HepG2 (cell line): ENCODE results near the gene RAB1B. TPM values are rescaled to one million over a fixed set of nuclear protein-coding genes. Genes with fewer than 3 reads are reported as not detected.

Source experiments
- ATF5 ChIP-seq: sonication (generic); formaldehyde crosslinking; IDR thresholded peaks from 2 replicates; pipeline ENCODE4 v1.4.0; 2020; ENCODE audit warnings: mild to moderate bottlenecking, low read depth, missing genetic modification reagents
- ESRRA ChIP-seq: sonication (generic); formaldehyde crosslinking; IDR thresholded peaks from 2 replicates; pipeline ENCODE4 v1.5.1; 2020; ENCODE audit warnings: mild to moderate bottlenecking, low read depth, missing genetic modification reagents
- GATAD1 ChIP-seq: IDR thresholded peaks from 2 replicates; pipeline ENCODE4 v1.6.1; 2016; ENCODE audit warnings: missing genetic modification reagents, missing compliant biosample characterization
- HOXA9 ChIP-seq: sonication (generic); formaldehyde crosslinking; IDR thresholded peaks from 2 replicates; pipeline ENCODE4 v1.8.1; 2022; ENCODE audit warnings: missing genetic modification reagents, mild to moderate bottlenecking, moderate library complexity, borderline replicate concordance
- KAT7 ChIP-seq: IDR thresholded peaks from 2 replicates; pipeline ENCODE4 v1.6.1; 2018; ENCODE audit warnings: borderline replicate concordance, missing compliant biosample characterization
- MBD4 ChIP-seq: IDR thresholded peaks from 2 replicates; pipeline ENCODE4 v1.6.1; 2012; ENCODE audit warnings: low read length, inconsistent platforms, borderline replicate concordance
- MYPOP ChIP-seq: sonication (generic); formaldehyde crosslinking; IDR thresholded peaks from 2 replicates; pipeline ENCODE4 v1.8.1; 2023; ENCODE audit warnings: mild to moderate bottlenecking, moderate library complexity, missing genetic modification reagents
- PHB2 ChIP-seq: fragments of 450-650 bp; IDR thresholded peaks from 2 replicates; pipeline ENCODE4 v1.6.1; 2018; ENCODE audit not compliant: partially characterized antibody
- POLR2A ChIP-seq, 2 experiments: IDR thresholded peaks; 2 replicates each; pipeline ENCODE4 v1.6.1; 2011; ENCODE audit warnings: low read depth in 2 of 2, low read length in 2 of 2, mild to moderate bottlenecking in 1 of 2, moderate library complexity in 1 of 2; ENCODE audit not compliant: insufficient read depth in 1 of 2
- ZBTB10 ChIP-seq: sonication (generic); formaldehyde crosslinking; IDR thresholded peaks from 2 replicates; pipeline ENCODE4 v1.4.0; 2020; ENCODE audit warnings: missing genetic modification reagents, borderline replicate concordance
- ZBTB20 ChIP-seq: sonication (generic); formaldehyde crosslinking; IDR thresholded peaks from 2 replicates; pipeline ENCODE4 v1.8.1; 2023; ENCODE audit warnings: missing genetic modification reagents, low read depth, mild to moderate bottlenecking, borderline replicate concordance
- ZFP90 ChIP-seq: sonication (generic); formaldehyde crosslinking; IDR thresholded peaks from 2 replicates; pipeline ENCODE4 v1.8.0; 2022; ENCODE audit warnings: missing genetic modification reagents, mild to moderate bottlenecking, inconsistent platforms, borderline replicate concordance
- ZMYM3 ChIP-seq: sonication (generic); formaldehyde crosslinking; IDR thresholded peaks from 2 replicates; pipeline ENCODE4 v1.5.1; 2020; ENCODE audit warnings: mild to moderate bottlenecking, missing genetic modification reagents
- ZNF180 ChIP-seq: sonication (generic); formaldehyde crosslinking; IDR thresholded peaks from 2 replicates; pipeline ENCODE4 v1.4.0; 2020; ENCODE audit warnings: low read depth, missing genetic modification reagents, borderline replicate concordance
- ZNF234 ChIP-seq: sonication (generic); formaldehyde crosslinking; conservative IDR thresholded peaks from 2 replicates; pipeline ENCODE4 v1.5.1; 2020; ENCODE audit warnings: mild to moderate bottlenecking, missing genetic modification reagents
- ZNF274 ChIP-seq: sonication (generic); formaldehyde crosslinking; IDR thresholded peaks from 2 replicates; pipeline ENCODE4 v1.5.1; 2020; ENCODE audit warnings: mild to moderate bottlenecking, missing genetic modification reagents
- ZNF552 ChIP-seq: sonication (generic); formaldehyde crosslinking; IDR thresholded peaks from 2 replicates; pipeline ENCODE4 v1.9.0; 2022; ENCODE audit warnings: missing genetic modification reagents, mild to moderate bottlenecking, borderline replicate concordance
- ZNF556 ChIP-seq: sonication (generic); formaldehyde crosslinking; IDR thresholded peaks from 2 replicates; pipeline ENCODE4 v1.4.0; 2020; ENCODE audit warnings: mild to moderate bottlenecking, missing genetic modification reagents, borderline replicate concordance
- ZNF572 ChIP-seq: sonication (generic); formaldehyde crosslinking; IDR thresholded peaks from 2 replicates; pipeline ENCODE4 v1.5.1; 2020; ENCODE audit warnings: mild to moderate bottlenecking, missing genetic modification reagents
- polyA plus RNA-seq, 8 experiments: library from polyadenylated mRNA; depleted of rRNA in 3 of 8; stranded (reverse) in 7 of 8; unstranded in 1 of 8; fragments of >200 nt; fragmentation: Illumina TruSeq in 4 of 8; extraction: Trizol in 4 of 8; gene quantifications; 2 replicates each; pipeline versions ENCODE4 v1.2.1 to v1.2.3, GENCODE V29; 2011 to 2016; ENCODE audit warnings: low read depth in 4 of 8, missing spikeins in 1 of 8, mixed read lengths in 1 of 8; ENCODE audit not compliant: insufficient read depth in 1 of 8
- total RNA-seq, 5 experiments: library from RNA; depleted of rRNA; stranded (reverse); fragments of >200 nt; fragmentation: Illumina TruSeq; extraction: Trizol; gene quantifications; 2 replicates each; pipeline ENCODE4 v1.2.3, GENCODE V29; 2016; ENCODE audit warnings: low read depth in 1 of 5
- TF ChIP-seq, protein P1 (sequence below): sonication (generic); formaldehyde crosslinking; IDR thresholded peaks from 2 replicates; pipeline ENCODE4 v1.4.0; 2020; ENCODE audit warnings: missing genetic modification reagents
- TF ChIP-seq, protein P2 (sequence below): sonication (generic); formaldehyde crosslinking; IDR thresholded peaks from 2 replicates; pipeline ENCODE4 v1.4.0; 2020; ENCODE audit warnings: missing genetic modification reagents, mild to moderate bottlenecking, borderline replicate concordance

Gene RAB1B
- total and polyA plus RNA-seq, 2 of the 13 experiments (the other 11 are each of a cell fraction or from before 2014, with no cell fraction given), result 77.9 to 87.9 TPM

GRCh38 chr11:66311965-66312548 is 43.6 kb downstream of the RAB1B start (continued):
- TF ChIP-seq, protein P1, sequence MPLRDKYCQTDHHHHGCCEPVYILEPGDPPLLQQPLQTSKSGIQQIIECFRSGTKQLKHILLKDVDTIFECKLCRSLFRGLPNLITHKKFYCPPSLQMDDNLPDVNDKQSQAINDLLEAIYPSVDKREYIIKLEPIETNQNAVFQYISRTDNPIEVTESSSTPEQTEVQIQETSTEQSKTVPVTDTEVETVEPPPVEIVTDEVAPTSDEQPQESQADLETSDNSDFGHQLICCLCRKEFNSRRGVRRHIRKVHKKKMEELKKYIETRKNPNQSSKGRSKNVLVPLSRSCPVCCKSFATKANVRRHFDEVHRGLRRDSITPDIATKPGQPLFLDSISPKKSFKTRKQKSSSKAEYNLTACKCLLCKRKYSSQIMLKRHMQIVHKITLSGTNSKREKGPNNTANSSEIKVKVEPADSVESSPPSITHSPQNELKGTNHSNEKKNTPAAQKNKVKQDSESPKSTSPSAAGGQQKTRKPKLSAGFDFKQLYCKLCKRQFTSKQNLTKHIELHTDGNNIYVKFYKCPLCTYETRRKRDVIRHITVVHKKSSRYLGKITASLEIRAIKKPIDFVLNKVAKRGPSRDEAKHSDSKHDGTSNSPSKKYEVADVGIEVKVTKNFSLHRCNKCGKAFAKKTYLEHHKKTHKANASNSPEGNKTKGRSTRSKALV (CRISPR knock-in tag), result peak; percentile 66
- TF ChIP-seq ZNF556 (CRISPR knock-in tag), result peak; percentile 45; the same call in 1 of the 2 replicates
- TF ChIP-seq GATAD1 (CRISPR knock-in tag), result peak; percentile 50
- TF ChIP-seq ZBTB10, result peak; percentile 56; the same call in 1 of the 2 replicates
- TF ChIP-seq KAT7 (CRISPR knock-in tag), result peak; percentile 77; the same call in 1 of the 2 replicates
- TF ChIP-seq, protein P2, sequence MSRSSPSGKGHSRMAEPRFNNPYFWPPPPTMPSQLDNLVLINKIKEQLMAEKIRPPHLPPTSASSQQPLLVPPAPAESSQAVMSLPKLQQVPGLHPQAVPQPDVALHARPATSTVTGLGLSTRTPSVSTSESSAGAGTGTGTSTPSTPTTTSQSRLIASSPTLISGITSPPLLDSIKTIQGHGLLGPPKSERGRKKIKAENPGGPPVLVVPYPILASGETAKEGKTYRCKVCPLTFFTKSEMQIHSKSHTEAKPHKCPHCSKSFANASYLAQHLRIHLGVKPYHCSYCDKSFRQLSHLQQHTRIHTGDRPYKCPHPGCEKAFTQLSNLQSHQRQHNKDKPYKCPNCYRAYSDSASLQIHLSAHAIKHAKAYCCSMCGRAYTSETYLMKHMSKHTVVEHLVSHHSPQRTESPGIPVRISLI (CRISPR knock-in tag), result no peak; the same call in 1 of the 2 replicates
- TF ChIP-seq ATF5 (CRISPR knock-in tag), result no peak
- TF ChIP-seq ZNF572 (CRISPR knock-in tag), result peak; percentile 98
- TF ChIP-seq ZNF274 (CRISPR knock-in tag), result no peak
- no peak for TF ChIP-seq ZFP90
- TF ChIP-seq MYPOP (CRISPR knock-in tag), result peak; percentile 100
- no peak for TF ChIP-seq ZMYM3
- no peak for TF ChIP-seq ZNF234 (CRISPR knock-in tag)
- TF ChIP-seq ZBTB20 (CRISPR knock-in tag), result no peak
- TF ChIP-seq MBD4, result no peak
- no peak for TF ChIP-seq ZNF180 (CRISPR knock-in tag)
- TF ChIP-seq PHB2, result no peak
- peak; percentile 63; the same call in 1 of the 2 replicates for TF ChIP-seq ESRRA
- TF ChIP-seq ZNF552 (CRISPR knock-in tag), result no peak
- peak in 1 of 2 experiments; percentile 62; a peak in 1 of 4 replicates for TF ChIP-seq POLR2A (IDR thresholded peaks at IDR 0.05; ENCODE audit: insufficient read depth in 1 of 2, low read depth in 2 of 2, low read length in 2 of 2)
- TF ChIP-seq HOXA9 (CRISPR knock-in tag), result no peak
